SK-N-SH (cell line): ENCODE measurements around the gene CHST3.

ENCODE experiments used
- CTCF ChIP-seq: fragments of 200-600 bp; sonication (generic); IDR thresholded peaks from 2 replicates; pipeline ENCODE4 v1.6.1; 2017; ENCODE audit warnings: antibody characterized with exemption, mild to moderate bottlenecking, moderate library complexity
- EZH2phosphoT487 ChIP-seq: fragments of 200-600 bp; sonication (generic); IDR thresholded peaks from 2 replicates; pipeline ENCODE4 v1.6.1; 2017; ENCODE audit warnings: low read depth, mixed run types, mild to moderate bottlenecking, antibody characterized with exemption, moderate library complexity, borderline replicate concordance
- FOXM1 ChIP-seq: IDR thresholded peaks from 2 replicates; pipeline ENCODE4 v1.4.0; 2012; ENCODE audit warnings: low read depth, mild to moderate bottlenecking
- MAX ChIP-seq: IDR thresholded peaks from 2 replicates; pipeline ENCODE4 v1.4.0; 2012; ENCODE audit warnings: low read depth
- POLR2AphosphoS5 ChIP-seq: IDR thresholded peaks from 2 replicates; pipeline ENCODE4 v1.6.1; 2012; ENCODE audit warnings: low read depth, low read length
- SMC3 ChIP-seq: IDR thresholded peaks from 2 replicates; pipeline ENCODE4 v1.6.1; 2012; ENCODE audit warnings: low read depth, low read length, improper control_type of control experiment
- ZBTB33 ChIP-seq: IDR thresholded peaks from 2 replicates; pipeline ENCODE4 v1.4.0; 2012; ENCODE audit warnings: low read depth, borderline replicate concordance

GRCh38 chr10:72014197-72014596 lies 50.0 kb downstream of the CHST3 start:
- TF ChIP-seq CTCF (no peak), POLR2AphosphoS5 (no peak), SMC3 (no peak), EZH2phosphoT487 (no peak), ZBTB33 (no peak), FOXM1 (no peak), MAX (no peak)
